HFF-Myc (cell line): ENCODE measurements around the gene IL12RB1.

ENCODE experiments used
- DNase-seq: peaks from one replicate; pipeline ENCODE4 v3.0.0-alpha.2; 2011; ENCODE audit warnings: low read depth; ENCODE audit errors: extremely low read depth
- H3K4me3 ChIP-seq: replicated peaks from 2 replicates; pipeline ENCODE4 v1.5.1; 2011; ENCODE audit warnings: low read depth, mild to moderate bottlenecking, control low read depth, low read length
- CTCF ChIP-seq: IDR thresholded peaks from 2 replicates; pipeline ENCODE4 v1.5.1; 2012; ENCODE audit warnings: mild to moderate bottlenecking, low read depth, low read length, control low read depth; ENCODE audit errors: missing control alignments

The IL12RB1 gene

GRCh38 chr19:18021121-18021755 lies 65.5 kb downstream of the IL12RB1 start:
- no peak overlapping the region for H3K4me3 ChIP-seq
- TF ChIP-seq CTCF = no peak
- no peak for DNase-seq

GRCh38 chr19:18020212-18021085 lies 66.3 kb downstream of the IL12RB1 start:
- no peak for DNase-seq
- no peak overlapping the region for H3K4me3 ChIP-seq
- no peak for TF ChIP-seq CTCF

- no peak for DNase-seq
- no peak for TF ChIP-seq CTCF
- H3K4me3 ChIP-seq = no peak overlapping the region
Observed at GRCh38 chr19:18017275-18018083, 69.3 kb downstream of the IL12RB1 start.

- no peak for TF ChIP-seq CTCF
- no peak overlapping the region for H3K4me3 ChIP-seq
- DNase-seq = no peak
Observed at GRCh38 chr19:18016209-18016910, 70.4 kb downstream of the IL12RB1 start.

- DNase-seq = no peak
- TF ChIP-seq CTCF = no peak
- no peak overlapping the region for H3K4me3 ChIP-seq
Observed at GRCh38 chr19:18014197-18014596, 72.5 kb downstream of the IL12RB1 start.

- no peak for DNase-seq
- H3K4me3 ChIP-seq = no peak overlapping the region
- TF ChIP-seq CTCF = no peak
Observed at GRCh38 chr19:18013210-18014111, 73.3 kb downstream of the IL12RB1 start.
